Measurements from ENCODE around the gene CREB5.
"Not testable (repeated sequence)": the region's sequence is repeated elsewhere in the genome, so short reads cannot be mapped to it uniquely, and the experiment has no call there.

Gene CREB5

GRCh38 chr7:28411876-28412662 is at the start of gene CREB5:
TSS of gene CREB5 (plus strand) at chr7:28412518. CDS start at chr7:28412915, 397 bp downstream.
- no peak for DNase-seq (ENCODE audit: low read depth in 1 of 2, low spot score in 1 of 2)

- DNase-seq (ENCODE audit: low read depth in 1 of 2, low spot score in 1 of 2) = no peak
These were observed 49.5 kb upstream of the CREB5 start for GRCh38 chr7:28362812-28363211.

- DNase-seq (ENCODE audit: low read depth in 1 of 2, low spot score in 1 of 2) = no peak
These were observed 48.2 kb upstream of the CREB5 start for GRCh38 chr7:28364082-28364481.

DNA sequence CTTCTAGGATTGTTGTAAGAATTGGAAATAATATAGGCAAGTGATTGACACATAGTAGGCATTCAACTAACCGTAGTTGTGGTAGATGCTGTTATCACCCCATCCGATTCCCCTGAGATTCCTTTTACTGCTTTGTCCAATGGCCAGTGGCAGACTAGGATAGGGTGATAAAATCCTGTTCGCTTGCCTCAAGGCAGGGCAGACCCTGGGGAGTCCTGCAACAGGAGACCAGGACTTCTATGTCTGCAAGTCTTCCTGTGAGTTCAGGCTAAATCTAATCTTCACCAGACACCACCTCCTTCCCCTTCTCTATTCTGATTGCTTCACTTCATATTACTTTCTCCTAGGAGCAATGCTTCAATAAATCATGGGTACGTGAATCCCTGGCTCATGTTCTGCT is 42.8 kb upstream of the CREB5 start:
- no peak for DNase-seq (ENCODE audit: low read depth in 1 of 2, low spot score in 1 of 2)

GRCh38 chr7:28371846-28372245 is 40.5 kb upstream of the CREB5 start:
- DNase-seq (ENCODE audit: low read depth in 1 of 2, low spot score in 1 of 2) = no peak

- no peak for DNase-seq (ENCODE audit: low read depth in 1 of 2, low spot score in 1 of 2)
These were observed 38.3 kb upstream of the CREB5 start for GRCh38 chr7:28373990-28374389.

DNA sequence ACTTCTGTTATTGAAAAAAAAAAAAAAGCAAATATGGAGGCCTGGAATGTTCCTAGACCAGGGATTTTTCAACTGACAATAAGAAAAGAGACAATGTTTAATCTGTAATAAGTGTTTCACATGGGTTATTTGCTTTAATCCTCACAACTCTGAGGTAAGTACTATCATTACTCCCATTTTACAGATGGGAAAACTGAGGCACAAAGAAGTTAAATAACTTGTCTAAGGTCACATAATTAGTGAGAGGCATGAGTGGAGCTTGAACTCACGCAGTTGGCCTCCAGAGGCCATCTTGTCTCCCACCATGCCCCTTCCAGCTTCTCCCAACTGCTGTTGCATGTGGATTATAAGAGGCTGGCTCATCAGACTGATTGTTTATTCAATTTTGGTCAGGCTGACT is 36.6 kb upstream of the CREB5 start:
- no peak for DNase-seq (ENCODE audit: low read depth in 1 of 2, low spot score in 1 of 2)

DNA sequence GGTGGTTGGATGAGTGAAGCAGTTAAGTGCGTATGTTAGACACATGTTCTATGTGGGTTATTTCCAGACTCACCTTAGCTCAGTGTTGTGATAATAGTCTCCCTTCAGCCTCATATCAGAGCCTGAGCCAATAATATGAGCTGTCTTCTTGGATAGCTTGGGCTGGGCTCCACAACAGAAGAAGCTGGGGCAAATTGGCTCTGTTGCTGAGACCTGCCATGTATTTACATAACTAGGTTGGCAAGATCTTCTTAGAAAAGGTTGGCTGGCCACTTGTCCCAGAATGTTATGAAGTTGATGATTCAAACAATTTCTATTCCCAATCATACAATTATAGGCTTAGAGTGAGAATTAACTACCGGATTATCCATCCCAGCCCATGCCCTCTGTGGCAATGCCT is 35.7 kb upstream of the CREB5 start:
- DNase-seq (ENCODE audit: low read depth in 1 of 2, low spot score in 1 of 2) = no peak

DNA sequence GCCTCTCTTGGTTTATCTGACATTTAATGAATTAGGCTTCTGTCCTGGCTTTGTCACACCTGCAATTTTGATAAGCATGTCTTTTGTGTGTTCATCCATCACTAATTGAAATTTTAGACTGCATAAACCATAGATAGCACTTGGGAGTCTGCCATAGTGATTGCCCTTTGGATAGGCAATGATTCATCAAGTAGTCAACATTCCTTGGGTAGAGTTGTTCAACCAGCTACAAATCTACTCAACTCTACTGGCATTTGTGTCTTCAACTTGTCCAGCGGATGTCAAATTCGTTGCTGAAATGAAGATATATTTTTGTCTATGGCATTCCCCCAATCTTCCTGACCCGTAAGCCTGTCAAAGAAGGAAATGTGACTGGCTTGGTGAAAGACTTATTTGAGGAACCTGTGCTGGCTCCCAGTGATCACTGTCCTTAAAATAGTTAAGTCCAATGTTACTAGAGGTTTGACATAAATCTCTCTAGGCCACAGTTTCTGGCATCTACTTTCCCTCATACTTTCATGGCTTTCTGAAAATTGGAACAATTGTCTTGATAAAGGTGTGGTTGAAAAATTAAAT is 33.7 kb upstream of the CREB5 start:
- DNase-seq (ENCODE audit: low read depth in 1 of 2, low spot score in 1 of 2) = no peak

GRCh38 chr7:28381466-28381865 is 30.9 kb upstream of the CREB5 start:
- DNase-seq (ENCODE audit: low read depth in 1 of 2, low spot score in 1 of 2) = no peak

- DNase-seq (ENCODE audit: low read depth in 1 of 2, low spot score in 1 of 2) = no peak
These were observed 30.2 kb upstream of the CREB5 start for GRCh38 chr7:28382144-28382543.

GRCh38 chr7:28383975-28384374 is 28.3 kb upstream of the CREB5 start:
- DNase-seq (ENCODE audit: low read depth in 1 of 2, low spot score in 1 of 2) = no peak

DNA sequence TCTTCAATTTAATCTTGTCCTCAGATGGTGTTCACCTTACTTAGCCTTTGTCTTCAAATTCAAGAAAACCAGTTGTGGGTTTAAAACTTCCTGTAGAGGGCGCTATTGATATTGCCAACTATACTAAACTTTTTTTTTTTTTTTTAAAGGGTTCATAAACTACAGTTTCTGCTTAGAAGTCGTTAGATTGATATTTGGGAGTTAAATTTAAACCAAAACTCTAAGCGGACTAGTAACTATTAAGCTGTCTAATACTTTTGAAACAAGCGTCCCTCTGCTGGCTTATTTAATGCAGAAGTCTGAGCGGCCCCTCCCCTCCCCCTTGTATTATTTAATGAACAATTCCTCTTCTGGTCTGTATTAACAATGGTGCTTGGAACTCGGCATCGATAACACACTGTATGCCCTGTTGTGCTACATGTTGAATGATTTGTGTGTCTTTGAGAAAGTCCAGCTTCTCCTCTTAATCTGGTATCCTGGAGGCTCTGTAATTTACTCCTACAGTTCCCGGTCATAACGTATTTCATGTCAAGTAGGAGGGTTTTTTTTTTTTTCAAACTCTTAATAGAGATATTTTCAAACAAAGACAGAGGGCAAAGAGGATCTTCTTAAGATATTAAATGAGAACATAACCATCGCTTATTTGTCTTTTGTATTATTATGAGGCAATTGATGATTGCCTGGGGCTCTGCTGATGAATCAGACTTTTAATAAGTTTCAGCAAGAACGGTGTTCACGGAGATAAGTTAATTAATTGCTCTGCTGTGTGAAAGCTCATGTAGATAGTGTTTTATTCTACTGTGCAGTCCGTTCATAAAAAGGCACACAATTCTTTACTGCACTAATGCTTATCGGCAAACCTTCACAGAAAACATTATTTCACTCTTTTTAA is 22.6 kb upstream of the CREB5 start:
- DNase-seq (ENCODE audit: low read depth in 1 of 2, low spot score in 1 of 2) = no peak

DNA sequence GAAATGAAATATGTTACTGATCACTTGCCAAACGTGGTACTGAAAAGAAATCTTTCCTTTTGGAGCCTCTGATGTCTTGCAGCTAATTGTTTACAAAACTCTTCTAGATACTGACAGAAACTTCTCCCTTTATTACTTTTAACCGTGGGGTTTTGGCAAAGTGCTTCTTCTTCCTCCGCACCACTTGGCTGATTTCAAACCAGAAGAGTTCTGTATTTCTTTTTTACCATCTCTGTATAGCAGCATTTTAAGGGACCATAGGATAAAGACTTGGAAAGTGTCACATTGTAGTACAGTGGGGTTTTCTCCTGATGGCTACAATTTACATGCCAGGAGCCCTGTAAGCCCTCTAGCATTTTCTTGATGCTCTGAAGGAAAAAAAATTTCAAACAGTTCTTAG is 21.9 kb upstream of the CREB5 start:
- no peak for DNase-seq (ENCODE audit: low read depth in 1 of 2, low spot score in 1 of 2)

- DNase-seq (ENCODE audit: low read depth in 1 of 2, low spot score in 1 of 2) = no peak
These were observed 20.0 kb upstream of the CREB5 start for GRCh38 chr7:28392289-28392688.

DNA sequence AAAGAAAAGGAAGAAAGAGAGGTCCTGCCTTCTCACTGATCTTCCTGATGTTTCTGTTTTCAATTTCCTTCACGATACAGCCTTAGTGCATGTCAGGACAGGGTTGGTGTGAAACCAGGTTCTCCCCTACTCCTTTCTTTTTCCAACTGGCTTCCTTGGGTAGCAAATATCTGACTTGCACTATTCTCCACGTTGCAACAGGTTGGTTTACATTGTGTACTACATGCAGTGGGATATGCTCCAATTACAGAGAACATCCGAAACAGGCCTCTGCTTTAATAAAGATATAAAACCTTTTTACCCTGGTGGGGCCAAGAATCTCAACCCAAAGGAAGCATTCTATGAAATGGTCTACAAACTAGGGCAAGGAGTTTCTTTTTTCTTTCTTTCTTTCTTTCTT is 16.9 kb upstream of the CREB5 start:
- DNase-seq (ENCODE audit: low read depth in 1 of 2, low spot score in 1 of 2) = no peak

DNA sequence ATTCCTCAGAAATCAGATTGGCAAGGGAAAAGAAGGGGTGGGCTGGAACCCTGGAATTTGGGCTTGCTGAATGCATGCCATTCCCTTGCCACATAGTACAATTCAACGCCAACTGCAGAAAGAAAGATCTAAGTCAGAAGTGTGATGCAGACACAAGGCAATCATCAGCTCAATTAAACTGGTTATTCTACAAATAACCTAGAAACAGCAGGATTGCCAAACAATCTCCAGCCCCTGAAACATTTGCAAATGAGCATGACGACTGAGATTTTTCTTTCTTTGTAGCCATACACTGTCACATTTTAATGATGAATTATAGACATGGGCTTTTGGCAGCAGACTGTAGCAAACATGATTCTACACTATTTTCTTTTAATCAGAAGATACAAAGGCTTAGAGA is 16.5 kb upstream of the CREB5 start:
- DNase-seq (ENCODE audit: low read depth in 1 of 2, low spot score in 1 of 2) = no peak

DNA sequence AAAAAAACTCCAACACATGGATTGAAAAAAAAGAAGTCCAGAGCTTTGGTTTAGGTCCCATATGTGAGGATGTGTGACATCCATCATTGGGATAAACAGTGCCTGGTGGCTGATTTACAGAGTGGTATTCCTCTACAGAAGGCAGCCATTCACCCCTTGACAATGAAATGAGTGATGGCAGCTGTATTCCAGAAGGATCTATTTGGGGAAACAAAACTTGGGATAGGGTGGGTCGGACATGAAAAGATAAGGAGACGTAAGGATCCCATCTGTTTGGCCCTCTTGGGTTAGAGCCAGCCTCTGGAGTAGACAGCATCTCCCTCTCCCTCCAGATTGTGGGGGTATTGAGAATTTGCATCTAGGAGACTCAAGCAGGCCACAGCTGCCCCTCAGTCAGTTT is 15.2 kb upstream of the CREB5 start:
- no peak for DNase-seq (ENCODE audit: low read depth in 1 of 2, low spot score in 1 of 2)

- no peak for DNase-seq (ENCODE audit: low read depth in 1 of 2, low spot score in 1 of 2)
These were observed 11.4 kb upstream of the CREB5 start for GRCh38 chr7:28400838-28401360.

GRCh38 chr7:28401567-28401966 is 10.8 kb upstream of the CREB5 start:
- not testable (repeated sequence) for DNase-seq (ENCODE audit: low read depth in 1 of 2, low spot score in 1 of 2)

DNA sequence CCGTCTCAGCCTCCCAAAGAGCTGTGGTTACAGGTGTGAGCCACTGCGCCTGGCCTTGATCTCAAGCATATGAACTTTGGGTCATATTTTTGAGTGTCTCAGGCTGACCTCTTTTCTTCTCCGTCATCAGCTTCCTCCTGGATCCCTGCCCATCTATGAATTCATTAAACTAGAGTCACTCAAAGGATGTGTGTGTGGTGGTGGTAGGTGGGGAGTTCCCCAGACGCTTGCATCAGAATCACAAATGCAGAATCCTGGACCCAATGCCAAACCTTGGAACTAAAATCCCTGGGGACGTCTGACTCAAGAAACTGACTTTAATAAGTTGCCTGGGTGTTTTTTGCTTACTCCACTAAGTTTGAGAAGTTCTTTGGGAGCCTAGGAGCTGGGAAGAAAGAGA is 6.7 kb upstream of the CREB5 start:
- no peak for DNase-seq (ENCODE audit: low read depth in 1 of 2, low spot score in 1 of 2)

- no peak for DNase-seq (ENCODE audit: low read depth in 1 of 2, low spot score in 1 of 2)
These were observed 6.1 kb upstream of the CREB5 start for GRCh38 chr7:28406192-28406591.
